Esophagus muscularis mucosa (tissue), 3 donors: ENCODE data around the gene VTI1A.

Experiments
- POLR2A ChIP-seq: fragments of 450-650 bp; IDR thresholded peaks from one replicate; pipeline ENCODE4 v1.6.1; 2017; ENCODE audit warnings: antibody characterized with exemption, moderate library complexity, mild to moderate bottlenecking, low read depth
- POLR2AphosphoS5 ChIP-seq, 2 donors: sonication (generic); formaldehyde crosslinking; IDR thresholded peaks; one replicate each; pipeline ENCODE4 v1.6.1; 2017; ENCODE audit warnings: antibody characterized with exemption in 2 of 2
- TF ChIP-seq, protein P1 (sequence below), 3 experiments: fragments of 200-600 bp in 2 of 3; fragments of 450-650 bp in 1 of 3; sonication (generic) in 2 of 3; IDR thresholded peaks; one replicate each; pipeline ENCODE4 v1.5.1; 2017 to 2019; ENCODE audit warnings: antibody characterized with exemption in 3 of 3, mild to moderate bottlenecking in 2 of 3, moderate library complexity in 1 of 3

DNA sequence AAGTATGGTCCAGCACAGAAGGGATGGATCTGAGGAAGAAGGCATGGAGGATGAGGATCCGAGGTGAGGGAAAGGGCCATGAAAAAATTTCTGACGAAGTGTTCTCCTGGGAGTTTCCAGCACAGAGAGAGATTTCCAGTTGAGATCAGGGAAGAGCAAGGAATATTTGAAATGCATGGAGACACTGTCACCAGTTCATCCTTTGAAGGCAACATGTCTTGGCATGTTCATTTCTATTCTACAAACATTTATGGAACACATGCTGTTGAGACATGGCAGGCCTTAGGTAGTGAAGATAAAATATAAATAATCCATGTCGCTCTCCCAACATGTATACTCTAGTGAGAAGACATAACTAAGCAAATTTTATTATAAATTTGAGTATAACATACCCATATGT, 269.1 kb downstream of the VTI1A start:
- TF ChIP-seq, protein P1, sequence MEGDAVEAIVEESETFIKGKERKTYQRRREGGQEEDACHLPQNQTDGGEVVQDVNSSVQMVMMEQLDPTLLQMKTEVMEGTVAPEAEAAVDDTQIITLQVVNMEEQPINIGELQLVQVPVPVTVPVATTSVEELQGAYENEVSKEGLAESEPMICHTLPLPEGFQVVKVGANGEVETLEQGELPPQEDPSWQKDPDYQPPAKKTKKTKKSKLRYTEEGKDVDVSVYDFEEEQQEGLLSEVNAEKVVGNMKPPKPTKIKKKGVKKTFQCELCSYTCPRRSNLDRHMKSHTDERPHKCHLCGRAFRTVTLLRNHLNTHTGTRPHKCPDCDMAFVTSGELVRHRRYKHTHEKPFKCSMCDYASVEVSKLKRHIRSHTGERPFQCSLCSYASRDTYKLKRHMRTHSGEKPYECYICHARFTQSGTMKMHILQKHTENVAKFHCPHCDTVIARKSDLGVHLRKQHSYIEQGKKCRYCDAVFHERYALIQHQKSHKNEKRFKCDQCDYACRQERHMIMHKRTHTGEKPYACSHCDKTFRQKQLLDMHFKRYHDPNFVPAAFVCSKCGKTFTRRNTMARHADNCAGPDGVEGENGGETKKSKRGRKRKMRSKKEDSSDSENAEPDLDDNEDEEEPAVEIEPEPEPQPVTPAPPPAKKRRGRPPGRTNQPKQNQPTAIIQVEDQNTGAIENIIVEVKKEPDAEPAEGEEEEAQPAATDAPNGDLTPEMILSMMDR (IDR thresholded peaks at IDR 0.05) = no peak
- TF ChIP-seq POLR2A (no peak), POLR2AphosphoS5 (IDR thresholded peaks at IDR 0.05) (no peak)
